Spleen (tissue), 7 donors: ENCODE measurements around the gene MED10.

Experiments
- CTCF ChIP-seq, 11 experiments: fragments of 200-600 bp in 7 of 11; fragments of 450-650 bp in 4 of 11; sonication (generic) in 4 of 11; IDR thresholded peaks in 8 of 11; conservative IDR thresholded peaks in 3 of 11; 1 replicate in 7 of 11; 2 replicates in 4 of 11; pipeline versions ENCODE4 v1.4.0 to v1.8.0; 2016 to 2021; ENCODE audit warnings: antibody characterized with exemption in 11 of 11, inconsistent platforms in 4 of 11, mild to moderate bottlenecking in 1 of 11
- POLR2AphosphoS5 ChIP-seq, 3 donors: sonication (generic); formaldehyde crosslinking; IDR thresholded peaks; one replicate each; pipeline ENCODE4 v1.5.1; 2017; ENCODE audit warnings: antibody characterized with exemption in 3 of 3
- donor health status: DM: no; HTN: no; CAD: no; lungs with moderate emphysema.
- donor health status: DM: no; HTN: no; CAD: no.
- donor health status: DM: no; HTN: no; CAD: no.

DNA sequence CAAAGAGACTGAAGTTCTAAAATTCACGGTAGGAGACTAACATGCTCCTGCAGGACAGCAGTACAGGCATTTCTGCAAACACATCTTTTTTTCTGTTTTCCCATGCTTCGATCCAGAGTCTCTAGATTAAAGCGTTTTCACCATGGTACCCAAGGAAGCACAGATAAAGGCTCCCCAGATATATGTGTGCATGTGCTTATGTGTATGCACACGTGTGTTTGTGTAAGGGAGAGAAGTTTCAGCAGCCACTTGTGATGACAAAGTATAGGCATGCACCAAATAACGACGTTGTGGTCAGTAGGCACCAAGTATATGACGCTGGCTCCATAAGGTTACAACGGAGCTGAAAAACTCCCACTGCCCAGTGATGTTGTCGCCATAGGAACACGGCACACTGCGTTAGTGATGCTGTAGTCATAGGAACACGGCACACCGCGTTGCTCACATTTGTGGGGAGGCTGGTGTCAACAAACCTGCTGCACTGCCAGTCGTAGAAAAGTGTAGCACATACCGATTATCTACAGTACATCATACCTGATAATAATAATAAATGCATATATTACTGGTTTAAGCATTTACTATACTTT lies 21.7 kb downstream of the MED10 start:
- no peak for TF ChIP-seq POLR2AphosphoS5 (IDR thresholded peaks at IDR 0.05)
- no peak for TF ChIP-seq CTCF (IDR thresholded peaks at IDR 0.05 in 8 of 11, conservative IDR thresholded peaks at IDR 0.05 in 3 of 11)
